ENCODE results near the gene PAPPA. TPM values are rescaled to one million over a fixed set of nuclear protein-coding genes. Genes with fewer than 3 reads are reported as not detected.

PAPPA gene
- total RNA-seq, 4 donors from 2014 or later = 9.6 to 35.3 (median 14.9) TPM

DNA sequence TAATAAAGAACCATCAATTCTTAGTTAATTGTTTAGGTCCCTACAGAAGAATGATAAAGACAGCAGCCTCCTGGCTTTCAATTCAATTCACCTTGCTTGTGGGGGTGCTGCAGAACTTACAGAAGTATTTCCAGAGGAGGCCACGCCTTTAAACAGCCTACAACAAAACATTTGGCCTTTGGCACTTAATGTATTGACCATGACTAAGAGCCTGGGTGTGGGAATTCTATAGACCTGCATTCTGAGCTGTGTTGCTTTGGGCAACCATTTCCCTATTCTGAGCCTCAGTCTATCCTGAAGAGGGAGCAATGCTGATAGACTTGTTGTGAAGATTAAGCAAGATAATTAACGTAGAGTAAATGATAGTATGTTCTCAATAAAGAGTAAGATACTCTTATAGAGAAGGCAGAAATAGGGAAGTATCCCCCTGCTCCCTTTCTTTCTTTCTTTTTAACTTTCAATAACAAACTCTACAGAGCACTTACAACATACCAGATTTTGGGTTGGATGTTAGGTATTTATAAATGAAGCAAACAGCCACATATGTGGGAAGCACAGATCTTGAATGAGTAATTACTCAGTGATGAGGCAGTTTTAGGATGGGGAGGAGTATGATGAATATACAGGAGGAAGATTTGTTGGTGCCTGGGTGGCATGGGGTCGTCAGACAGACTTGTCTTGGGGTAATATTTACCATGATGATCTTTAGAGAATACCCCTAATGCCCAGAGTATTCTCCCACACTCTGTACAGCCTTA, 28.4 kb downstream of the PAPPA start:
- TF ChIP-seq, protein P1, sequence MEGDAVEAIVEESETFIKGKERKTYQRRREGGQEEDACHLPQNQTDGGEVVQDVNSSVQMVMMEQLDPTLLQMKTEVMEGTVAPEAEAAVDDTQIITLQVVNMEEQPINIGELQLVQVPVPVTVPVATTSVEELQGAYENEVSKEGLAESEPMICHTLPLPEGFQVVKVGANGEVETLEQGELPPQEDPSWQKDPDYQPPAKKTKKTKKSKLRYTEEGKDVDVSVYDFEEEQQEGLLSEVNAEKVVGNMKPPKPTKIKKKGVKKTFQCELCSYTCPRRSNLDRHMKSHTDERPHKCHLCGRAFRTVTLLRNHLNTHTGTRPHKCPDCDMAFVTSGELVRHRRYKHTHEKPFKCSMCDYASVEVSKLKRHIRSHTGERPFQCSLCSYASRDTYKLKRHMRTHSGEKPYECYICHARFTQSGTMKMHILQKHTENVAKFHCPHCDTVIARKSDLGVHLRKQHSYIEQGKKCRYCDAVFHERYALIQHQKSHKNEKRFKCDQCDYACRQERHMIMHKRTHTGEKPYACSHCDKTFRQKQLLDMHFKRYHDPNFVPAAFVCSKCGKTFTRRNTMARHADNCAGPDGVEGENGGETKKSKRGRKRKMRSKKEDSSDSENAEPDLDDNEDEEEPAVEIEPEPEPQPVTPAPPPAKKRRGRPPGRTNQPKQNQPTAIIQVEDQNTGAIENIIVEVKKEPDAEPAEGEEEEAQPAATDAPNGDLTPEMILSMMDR (IDR thresholded peaks at IDR 0.05) = no peak
- ATAC-seq (ENCODE audit: low FRiP score) (no peak), DNase-seq (ENCODE audit: low spot score) (no peak)

DNA sequence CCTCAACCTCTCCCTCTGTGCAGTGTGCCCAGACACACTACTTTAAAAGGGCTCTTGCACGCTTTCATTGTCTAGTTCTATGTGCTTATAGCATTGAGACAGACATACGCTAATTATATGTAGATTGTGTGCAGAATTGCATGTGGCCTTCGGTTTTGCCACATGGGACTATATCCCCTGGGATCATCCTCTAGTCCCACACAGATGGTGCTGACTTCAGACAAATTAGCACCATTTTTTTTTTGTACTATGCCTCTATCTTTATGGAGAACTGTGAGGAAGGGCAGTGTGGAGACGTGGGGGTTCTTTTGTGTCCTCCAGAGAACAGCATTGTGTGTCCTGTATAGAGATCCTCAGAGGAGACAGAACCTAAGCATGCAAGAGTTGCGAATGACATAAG, 29.3 kb downstream of the PAPPA start:
- DNase-seq (ENCODE audit: low spot score) (no peak), ATAC-seq (ENCODE audit: low FRiP score) (no peak)
- TF ChIP-seq, protein P1 (IDR thresholded peaks at IDR 0.05) = no peak

DNA sequence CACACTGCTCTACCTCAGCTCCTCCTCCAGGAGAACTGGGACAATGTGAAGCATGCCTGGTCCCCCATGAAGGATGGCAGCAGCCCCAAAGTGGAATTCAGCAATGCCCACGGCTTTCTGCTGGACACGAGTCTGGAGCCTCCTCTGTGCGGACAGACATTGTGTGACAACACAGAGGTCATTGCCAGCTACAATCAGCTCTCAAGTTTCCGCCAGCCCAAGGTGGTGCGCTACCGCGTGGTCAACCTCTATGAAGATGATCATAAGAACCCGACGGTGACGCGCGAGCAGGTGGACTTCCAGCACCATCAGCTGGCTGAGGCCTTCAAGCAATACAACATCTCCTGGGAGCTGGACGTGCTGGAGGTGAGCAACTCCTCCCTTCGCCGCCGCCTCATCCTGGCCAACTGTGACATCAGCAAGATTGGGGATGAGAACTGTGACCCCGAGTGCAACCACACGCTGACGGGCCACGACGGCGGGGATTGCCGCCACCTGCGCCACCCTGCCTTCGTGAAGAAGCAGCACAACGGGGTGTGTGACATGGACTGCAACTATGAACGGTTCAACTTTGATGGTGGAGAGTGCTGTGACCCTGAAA, 34.1 kb downstream of the PAPPA start:
- ATAC-seq (ENCODE audit: low FRiP score) (no peak), DNase-seq (ENCODE audit: low spot score) (no peak)
- TF ChIP-seq, protein P1 (IDR thresholded peaks at IDR 0.05) = no peak

DNA sequence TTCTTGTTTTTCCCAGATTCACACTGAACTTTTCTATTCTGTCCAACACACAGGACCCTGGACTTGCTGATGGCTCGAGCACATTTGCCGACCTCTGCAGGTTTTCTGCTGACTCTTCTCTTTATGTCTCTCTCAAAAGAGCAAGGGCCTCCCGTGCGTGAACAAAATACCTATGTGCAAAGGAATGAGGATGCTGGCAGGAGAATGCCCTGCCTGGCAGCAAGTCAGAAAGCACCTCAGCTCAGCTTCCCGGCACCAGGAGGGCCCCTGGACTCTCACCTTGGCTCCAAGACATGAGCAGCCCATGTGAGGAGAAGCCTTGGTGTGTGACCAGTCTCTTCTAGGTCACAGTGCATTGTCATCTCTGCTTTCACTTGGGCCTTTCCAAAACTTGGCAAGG, 36.1 kb downstream of the PAPPA start:
- DNase-seq (ENCODE audit: low spot score) (no peak), ATAC-seq (ENCODE audit: low FRiP score) (no peak)
- TF ChIP-seq, protein P1 (IDR thresholded peaks at IDR 0.05) = no peak

DNA sequence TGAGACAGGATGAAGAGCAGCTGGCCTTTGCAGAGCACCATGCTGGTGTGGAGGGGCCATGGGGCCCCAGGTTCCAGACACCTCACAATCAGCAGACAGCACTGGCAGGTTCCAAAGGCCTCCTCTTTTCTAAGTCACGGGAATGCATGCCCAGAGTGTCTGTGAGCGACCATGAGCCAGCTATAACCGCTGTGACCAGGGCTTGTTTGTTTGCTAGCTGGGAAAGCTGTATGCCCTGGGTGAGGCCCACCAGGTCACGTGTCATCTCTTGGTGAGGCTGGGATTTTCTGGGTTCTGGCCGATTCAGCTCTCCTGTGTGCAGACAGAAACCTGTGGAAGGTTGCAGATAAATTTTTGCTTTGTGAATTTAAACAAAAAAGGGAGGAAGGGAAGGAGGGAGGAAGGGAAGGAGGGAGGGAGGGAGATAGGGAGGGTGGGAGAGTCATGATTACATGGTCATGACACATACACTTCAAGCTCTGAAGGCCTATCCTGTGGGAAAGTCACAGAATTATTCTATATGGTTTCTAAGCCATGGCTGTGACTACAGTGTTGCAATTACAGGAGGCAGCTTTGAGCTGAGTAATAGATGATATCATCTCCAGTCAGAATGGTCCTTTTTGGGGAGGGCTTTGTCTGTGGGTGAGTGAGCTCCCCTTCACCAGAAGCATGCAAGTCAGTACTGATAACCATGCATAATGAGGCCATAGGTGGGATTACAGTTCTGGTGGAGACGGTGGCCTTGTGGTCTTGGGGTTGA, 37.2 kb downstream of the PAPPA start:
- DNase-seq (ENCODE audit: low spot score) (no peak), ATAC-seq (ENCODE audit: low FRiP score) (peak; percentile 19)
- TF ChIP-seq, protein P1 (IDR thresholded peaks at IDR 0.05) = no peak

DNA sequence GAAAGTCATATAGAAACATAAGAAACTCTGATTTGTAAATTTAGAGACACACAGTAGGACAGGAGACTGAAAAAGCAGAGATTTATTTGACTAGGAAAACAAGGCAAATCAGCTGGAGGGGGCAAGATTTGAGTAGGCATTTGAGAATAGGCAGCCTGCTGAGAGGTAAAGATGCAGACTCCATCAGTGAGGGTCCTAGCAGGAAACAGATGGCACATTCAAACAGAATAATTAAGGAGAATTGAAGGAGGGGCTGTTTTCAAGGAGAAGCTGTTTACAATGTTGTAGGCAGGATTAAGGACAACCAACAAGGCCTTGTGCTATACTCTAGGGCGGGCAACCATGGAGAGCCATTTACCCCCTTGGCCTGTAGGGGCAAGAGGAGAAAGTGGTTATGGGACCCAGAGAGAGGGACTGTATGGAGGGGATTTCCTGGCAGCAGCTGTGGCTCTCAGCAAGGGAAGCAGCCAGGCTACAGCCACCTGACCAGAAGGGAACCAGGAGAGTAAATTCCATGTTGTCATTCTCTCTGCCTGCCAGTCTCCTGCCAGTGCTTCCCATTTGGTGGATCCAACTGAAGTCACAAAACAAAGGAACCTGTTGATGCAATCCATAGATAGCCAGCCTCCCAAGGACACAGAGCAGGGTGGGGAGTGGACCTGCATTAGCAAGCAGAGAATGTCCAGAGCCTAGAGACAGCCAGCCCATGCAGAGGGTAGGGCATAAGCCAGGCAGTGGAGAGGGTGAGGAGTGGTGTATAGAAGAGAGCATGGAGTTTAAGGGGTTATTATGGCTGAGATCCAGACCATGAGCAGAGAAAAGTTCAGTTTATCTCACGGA, 38.2 kb downstream of the PAPPA start:
- TF ChIP-seq, protein P1 (IDR thresholded peaks at IDR 0.05) = no peak
- DNase-seq (ENCODE audit: low spot score) (no peak), ATAC-seq (ENCODE audit: low FRiP score) (no peak)

Measured in omental fat pad (tissue), 4 donors.